ENCODE data around the gene DCTD.

The DCTD gene

DNA sequence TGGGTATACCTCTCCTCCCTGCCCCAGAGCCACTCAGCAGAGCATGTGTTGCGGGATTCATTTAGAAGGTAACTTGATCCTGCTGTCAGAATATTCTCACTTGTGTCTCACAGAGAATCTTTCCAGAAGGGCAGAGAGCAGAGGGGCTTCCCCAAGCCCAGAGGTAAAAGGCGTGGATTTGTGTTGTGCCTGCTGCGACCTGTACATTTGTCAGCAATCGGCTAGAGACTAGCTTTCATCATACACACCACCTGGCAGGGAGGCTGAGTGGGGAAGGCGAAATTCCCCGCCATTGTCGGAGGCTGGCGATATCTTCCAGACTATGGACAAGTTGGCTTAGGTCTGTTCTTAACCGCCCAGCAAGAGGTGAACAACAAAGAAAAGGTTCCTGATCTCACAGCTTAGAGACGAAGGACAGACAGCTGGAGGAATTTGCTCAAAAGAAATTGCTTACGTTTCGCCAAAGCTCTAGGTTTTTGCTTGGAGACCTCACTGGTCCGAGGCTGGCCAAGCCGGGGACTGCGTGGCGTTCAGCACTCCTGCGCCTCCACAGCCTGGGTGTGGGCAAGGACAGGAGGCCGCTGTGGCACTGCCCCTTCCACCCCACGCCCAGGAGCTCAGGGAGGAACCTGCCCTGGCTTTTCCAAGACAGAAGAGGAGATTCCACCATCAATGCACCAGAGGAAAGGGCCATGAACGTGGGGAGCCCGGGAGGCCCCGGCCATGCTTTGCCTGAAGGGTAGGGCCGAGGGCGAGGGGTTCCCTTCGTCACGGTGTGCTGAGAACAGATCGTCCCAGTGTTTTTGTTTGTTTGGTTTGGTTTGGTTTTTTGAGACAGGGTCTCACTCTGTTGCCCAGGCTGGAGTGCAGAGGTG, 69.4 kb downstream of the DCTD start:
- no peak for DNase-seq (ENCODE audit: low read depth, low spot score)
- no peak overlapping the region for H3K27ac ChIP-seq

DNA sequence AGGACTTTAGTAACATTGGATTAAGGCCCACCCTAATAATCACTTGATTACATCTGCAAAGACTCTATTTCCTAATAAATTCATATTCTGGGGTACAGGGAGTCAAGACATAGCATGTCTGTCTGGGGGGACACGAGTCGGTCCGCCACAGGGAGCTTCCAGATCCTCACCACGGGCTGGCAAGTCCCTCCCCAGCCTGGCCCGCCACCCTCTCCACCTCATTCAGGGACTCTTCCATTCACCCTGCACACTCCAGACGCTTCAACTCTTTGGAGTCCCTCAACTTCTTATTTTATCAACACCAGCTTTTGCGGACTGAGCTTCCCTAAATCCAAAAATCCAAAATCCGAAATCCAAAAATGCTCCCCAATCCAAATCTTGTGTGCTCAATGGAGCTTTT, 71.2 kb downstream of the DCTD start:
- DNase-seq (ENCODE audit: low read depth, low spot score), result no peak
- no peak overlapping the region for H3K27ac ChIP-seq

DNA sequence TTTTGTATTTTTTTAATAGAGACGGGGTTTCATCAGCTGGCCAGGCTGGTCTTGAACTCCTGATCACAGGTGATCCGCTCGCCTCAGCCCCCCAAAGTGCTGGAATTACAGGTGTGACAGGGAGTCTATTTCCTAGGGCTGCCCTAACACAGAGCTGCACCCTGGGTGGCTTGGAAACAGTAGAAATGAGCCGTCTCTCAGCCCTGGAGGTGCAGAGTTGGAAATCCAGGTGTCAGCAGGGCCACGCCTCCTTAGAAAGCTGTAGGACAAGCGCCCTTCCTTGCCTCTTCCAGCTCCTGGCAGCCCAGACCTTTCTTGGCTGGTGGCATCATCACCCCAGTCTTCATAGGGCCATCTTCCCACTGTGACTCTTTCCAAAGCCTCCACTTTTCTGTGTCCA, 71.6 kb downstream of the DCTD start:
- H3K27ac ChIP-seq, result no peak overlapping the region
- DNase-seq (ENCODE audit: low read depth, low spot score), result no peak

DNA sequence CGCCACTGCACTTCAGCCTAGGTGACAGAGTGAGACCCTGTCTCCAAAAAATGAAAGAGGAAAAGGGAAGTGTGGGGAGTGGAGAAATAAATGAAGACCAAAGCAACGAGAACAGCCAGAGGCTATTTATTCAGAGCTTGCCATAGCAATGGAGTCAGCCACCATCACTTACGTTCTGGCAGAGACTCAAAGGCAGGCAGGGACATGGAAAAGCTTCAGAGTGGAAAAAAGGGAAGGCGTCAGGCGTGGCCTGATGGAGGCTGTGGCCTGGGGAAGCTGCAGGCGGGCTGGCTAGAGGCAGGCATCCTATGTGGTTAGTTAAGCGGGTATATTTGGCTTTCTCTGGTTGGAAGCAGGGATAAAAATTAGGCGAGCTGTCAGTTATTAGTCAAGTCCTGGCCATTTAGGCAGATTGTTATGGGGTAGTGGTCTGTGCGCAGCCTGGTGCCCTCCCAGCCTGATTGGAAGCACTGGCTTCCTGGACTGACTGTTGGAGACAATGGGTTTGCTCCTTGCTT, 73.3 kb downstream of the DCTD start:
- no peak for DNase-seq (ENCODE audit: low read depth, low spot score)
- no peak overlapping the region for H3K27ac ChIP-seq

DNA sequence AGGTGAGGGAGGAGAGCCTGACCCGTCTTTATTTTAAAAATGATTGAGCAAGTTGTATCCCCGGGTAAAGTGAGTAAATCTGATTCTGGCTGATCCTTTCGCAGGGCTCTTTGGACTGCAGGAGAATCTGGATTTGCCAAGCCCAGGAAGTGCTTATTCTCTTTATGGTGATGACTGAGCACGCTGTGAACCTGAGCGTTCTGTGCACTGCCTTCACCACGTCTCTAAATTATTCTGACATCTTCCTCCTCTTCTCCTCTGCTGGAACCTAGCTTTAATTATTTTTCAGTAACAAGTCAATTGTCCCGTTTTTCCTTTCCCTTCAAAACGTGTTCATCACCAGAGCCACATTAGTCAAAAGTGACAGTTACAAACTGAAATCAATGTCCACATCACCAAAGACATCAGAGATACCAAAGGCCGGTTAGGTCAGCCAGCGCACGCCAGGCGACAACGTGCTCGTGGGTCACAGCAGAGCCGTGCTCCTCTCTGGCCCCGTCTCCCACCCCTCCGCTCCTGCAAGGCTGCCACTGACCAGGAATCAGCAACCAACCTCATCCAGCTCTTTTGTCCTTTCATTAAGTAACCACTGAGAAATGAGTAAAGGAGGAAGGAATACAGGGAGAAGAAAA, 74.3 kb downstream of the DCTD start:
- no peak overlapping the region for H3K27ac ChIP-seq
- DNase-seq (ENCODE audit: low read depth, low spot score), result no peak

DNA sequence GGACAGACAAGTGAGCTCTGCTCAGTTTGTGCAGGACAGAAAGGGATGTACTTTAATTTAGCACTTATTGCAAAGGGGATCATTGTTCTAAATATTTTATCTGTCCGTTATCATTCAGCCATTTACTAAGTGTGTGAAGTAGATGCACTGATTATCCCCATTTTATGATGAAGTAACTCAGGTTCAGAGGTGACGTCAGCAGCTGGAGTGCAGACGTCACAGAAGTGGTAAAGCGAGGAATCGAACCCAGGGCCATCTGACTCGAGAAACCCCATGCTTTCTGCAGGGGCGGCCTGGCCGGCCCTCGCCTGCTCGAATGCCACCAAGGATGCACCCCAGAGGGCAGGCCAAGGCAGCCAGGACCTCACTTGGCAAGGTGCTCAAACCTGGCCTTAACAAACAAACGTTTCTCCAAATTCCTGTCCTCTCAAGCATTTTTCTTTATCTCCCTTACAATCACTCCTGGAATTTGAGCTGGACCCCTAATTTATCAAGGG, 75.0 kb downstream of the DCTD start:
- no peak overlapping the region for H3K27ac ChIP-seq
- no peak for DNase-seq (ENCODE audit: low read depth, low spot score)

DNA sequence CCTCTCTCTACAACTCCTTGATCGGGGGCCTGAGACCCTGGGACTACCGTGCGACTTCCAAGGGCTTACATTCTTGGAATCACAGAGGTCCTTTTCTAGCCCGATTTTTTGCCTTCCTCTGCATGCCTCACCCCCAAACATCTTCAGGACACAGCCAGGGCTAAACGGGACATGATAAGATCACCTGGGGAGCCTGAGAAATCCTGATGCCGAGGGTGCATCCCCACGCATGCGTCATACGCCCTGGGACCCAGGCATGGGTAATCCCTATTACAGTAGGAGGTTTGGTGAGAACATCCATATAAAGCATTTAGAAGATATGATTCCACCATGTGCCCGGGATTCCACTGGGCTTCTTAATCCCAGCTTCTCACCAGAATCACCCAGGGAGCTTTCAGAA, 77.1 kb downstream of the DCTD start:
- DNase-seq (ENCODE audit: low read depth, low spot score), result no peak
- no peak overlapping the region for H3K27ac ChIP-seq

Data from epithelial cell of prostate (primary cell).